ENCODE measurements around the gene TRMT6. TPM values are rescaled to one million over a fixed set of nuclear protein-coding genes. Genes with fewer than 3 reads are reported as not detected.

The TRMT6 gene, protein sequence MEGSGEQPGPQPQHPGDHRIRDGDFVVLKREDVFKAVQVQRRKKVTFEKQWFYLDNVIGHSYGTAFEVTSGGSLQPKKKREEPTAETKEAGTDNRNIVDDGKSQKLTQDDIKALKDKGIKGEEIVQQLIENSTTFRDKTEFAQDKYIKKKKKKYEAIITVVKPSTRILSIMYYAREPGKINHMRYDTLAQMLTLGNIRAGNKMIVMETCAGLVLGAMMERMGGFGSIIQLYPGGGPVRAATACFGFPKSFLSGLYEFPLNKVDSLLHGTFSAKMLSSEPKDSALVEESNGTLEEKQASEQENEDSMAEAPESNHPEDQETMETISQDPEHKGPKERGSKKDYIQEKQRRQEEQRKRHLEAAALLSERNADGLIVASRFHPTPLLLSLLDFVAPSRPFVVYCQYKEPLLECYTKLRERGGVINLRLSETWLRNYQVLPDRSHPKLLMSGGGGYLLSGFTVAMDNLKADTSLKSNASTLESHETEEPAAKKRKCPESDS
- 10 to 100 TPM; 24.9 to 27.1 TPM for total RNA-seq

DNA sequence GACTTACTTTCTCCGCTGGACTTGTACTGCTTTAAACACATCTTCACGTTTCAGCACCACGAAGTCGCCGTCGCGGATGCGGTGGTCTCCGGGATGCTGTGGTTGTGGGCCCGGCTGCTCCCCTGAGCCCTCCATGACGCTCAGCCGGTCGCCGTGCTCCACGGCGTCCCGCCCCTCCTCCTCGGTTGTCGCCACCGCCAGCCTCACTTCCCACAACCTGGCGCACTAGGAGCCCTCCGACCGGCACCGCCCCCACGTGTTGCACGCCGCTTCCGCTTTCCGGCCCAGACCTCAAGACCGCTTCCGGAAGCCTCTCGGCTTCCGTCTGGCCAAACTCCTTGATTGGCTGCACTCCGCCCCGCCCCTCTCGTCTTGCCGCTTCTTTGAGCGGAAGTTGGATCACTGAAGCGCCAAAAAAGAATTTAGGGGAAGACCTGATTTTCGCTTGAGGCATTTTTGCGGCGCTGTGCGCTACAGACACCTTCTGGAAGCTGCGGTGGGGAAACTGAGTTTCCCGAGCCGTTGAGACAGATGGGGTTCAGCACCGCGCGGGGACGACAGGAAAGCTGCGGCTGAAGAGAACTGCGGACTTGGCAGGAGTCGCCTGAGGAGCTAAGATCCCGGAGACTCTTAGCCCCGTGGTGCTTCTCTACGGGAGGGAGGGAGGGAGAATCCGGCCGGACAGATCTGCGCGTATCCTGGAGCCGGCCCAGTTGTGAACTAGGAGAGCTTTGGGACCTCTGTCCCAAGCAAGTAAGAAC, at the start of gene TRMT6, which contains the start of gene MCM8:
TSS of gene TRMT6 (minus strand) at position 263 of the 761 bp plus-strand sequence. CDS start at position 135, 128 bp downstream.
TSS of gene MCM8 (plus strand) at position 382 of the 761 bp plus-strand sequence. CDS start 1,364 bp downstream, outside the sequence.
- ChIA-PET POLR2A (interaction anchor here (0.6 to 1.1 kb wide), 3 partner anchors 46 to 162 kb away, joined by 3 to 4 read pairs (median 4); no protein-coding TSS in a partner anchor), CTCF (interaction anchor here (0.7 to 2.1 kb wide), 2 partner anchors 268 to 421 kb away, joined by 3 to 14 read pairs; no protein-coding TSS in a partner anchor)
- peaks cover 1% of the 10 kb centered on the region for H3K27me3 Mint-ChIP-seq
- H3K36me3 Mint-ChIP-seq = peaks cover 64% of the 10 kb centered on the region
- peak within 1 kb of the TSS; percentile 95 for H3K27ac Mint-ChIP-seq
- no peaks in the 10 kb centered on the region for H3K9me3 Mint-ChIP-seq
- intact Hi-C loops (cut with micrococcal nuclease) = loop anchor here (1.0 to 2.0 kb wide), 7 partner anchors 30 to 823 kb away; partner anchors contain the start of genes CDS2 and SHLD1
- DNase-seq = peak; percentile 98
- H3K4me1 Mint-ChIP-seq (ENCODE audit: low read depth) = peaks cover 58% of the 10 kb centered on the region
- peak within 1 kb of the TSS; percentile 88 for H3K4me3 Mint-ChIP-seq

DNA sequence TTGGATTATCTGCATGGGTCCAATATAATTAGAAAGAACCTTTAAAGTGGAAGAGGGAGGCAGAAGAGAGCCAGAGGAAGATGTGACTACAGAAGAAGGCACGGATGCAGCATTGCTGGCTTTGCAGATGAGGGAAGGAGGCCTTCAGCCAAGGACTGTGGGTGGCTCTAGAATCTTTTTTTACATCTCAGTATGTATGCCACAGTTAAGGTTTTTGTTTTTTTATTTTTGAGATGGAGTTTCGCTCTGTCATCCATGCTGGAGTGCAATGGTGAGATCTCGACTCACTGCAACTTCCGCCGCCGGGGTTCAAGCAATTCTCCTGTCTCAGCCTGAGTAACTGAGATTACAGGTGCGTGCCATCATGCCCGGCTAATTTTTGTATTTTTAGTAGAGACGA, 49.5 kb upstream of the TRMT6 start:
- DNase-seq = no peak
- CTCF ChIA-PET = no interaction called here
- Mint-ChIP-seq H3K27me3 (no peaks in the 10 kb centered on the region), H3K4me3 (no peak overlapping the region), H3K27ac (no peak overlapping the region), H3K9me3 (no peaks in the 10 kb centered on the region), H3K36me3 (peaks cover 22% of the 10 kb centered on the region), H3K4me1 (ENCODE audit: low read depth) (peaks cover 30% of the 10 kb centered on the region)
- POLR2A ChIA-PET = no interaction called here
- intact Hi-C loops (cut with micrococcal nuclease) = no loop called here

DNA sequence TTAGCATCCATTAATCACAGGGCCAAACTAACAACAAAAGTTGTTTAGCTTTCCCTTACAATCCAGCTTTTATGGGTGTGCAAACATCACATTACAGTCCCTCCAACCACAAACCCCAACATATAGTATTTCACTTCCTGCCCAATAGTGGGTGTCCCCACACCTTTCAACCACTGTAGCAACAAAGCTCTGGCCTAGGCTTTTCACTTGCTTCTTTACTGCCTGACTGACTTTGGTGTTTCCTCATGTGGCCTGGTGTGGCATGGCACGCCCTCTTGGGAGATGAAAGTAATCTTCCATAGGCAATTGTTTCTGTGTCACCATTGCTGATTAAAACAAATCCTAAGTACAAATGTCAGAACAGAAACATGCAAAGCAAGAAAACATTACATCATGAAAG, 46.4 kb upstream of the TRMT6 start:
- intact Hi-C loops (cut with micrococcal nuclease) = loop anchor here (2.0 kb wide), 1 partner anchor 46 kb away; the partner anchor contains the start of genes MCM8 and TRMT6
- no peaks in the 10 kb centered on the region for H3K9me3 Mint-ChIP-seq
- ChIA-PET CTCF (interaction anchor here (1.1 to 2.2 kb wide), 3 partner anchors 11 to 467 kb away, joined by 3 to 7 read pairs (median 3); no protein-coding TSS in a partner anchor), POLR2A (interaction anchor here (1.4 kb wide), 1 partner anchor 46 kb away, joined by 4 read pairs; the partner anchor contains the start of genes MCM8 and TRMT6)
- H3K36me3 Mint-ChIP-seq = peaks cover 27% of the 10 kb centered on the region
- H3K27ac Mint-ChIP-seq = peak overlapping the region; percentile 73
- DNase-seq = peak; percentile 58
- H3K4me1 Mint-ChIP-seq (ENCODE audit: low read depth) = peaks cover 20% of the 10 kb centered on the region
- H3K4me3 Mint-ChIP-seq = no peak overlapping the region
- H3K27me3 Mint-ChIP-seq = no peaks in the 10 kb centered on the region

DNA sequence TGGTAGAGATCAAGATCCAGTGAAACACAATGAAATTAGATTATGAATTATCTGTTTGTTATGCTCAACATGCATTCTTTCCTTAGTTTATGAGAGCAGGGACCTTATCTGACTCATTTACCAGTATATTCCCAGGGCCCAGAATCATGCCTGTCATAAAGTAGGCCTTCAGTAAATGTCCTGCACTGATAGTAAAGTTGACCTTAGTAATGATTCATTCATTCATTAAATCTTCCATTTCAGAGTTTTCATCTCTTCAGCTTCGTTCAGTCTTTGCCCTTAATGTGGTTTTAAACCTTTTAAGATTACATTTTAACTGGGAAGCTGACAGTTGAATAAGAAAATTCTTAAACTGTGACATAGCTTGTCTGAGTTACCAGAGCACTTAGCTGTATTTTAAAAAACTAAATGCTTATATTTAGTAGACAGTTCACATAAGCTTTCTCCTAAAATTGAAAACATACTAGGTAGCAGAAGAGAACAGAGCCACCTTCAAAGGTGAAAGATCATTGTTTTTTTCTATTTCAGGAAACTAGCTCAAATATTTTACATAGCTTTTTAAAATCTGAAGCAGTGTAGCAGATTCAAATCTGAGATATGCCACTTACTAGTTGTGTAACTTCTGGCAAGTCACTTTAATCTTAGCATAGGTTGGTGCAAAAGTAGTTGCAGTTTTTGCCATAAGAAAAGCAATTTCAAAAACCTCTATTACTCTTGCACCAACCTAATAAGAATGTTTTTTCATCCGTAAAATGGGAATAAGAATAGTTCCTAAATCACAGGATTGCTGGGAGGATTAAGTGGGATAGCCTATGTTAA, 41.5 kb upstream of the TRMT6 start:
- intact Hi-C loops (cut with micrococcal nuclease) = no loop called here
- POLR2A ChIA-PET = no interaction called here
- peaks cover 8% of the 10 kb centered on the region for H3K4me1 Mint-ChIP-seq (ENCODE audit: low read depth)

DNA sequence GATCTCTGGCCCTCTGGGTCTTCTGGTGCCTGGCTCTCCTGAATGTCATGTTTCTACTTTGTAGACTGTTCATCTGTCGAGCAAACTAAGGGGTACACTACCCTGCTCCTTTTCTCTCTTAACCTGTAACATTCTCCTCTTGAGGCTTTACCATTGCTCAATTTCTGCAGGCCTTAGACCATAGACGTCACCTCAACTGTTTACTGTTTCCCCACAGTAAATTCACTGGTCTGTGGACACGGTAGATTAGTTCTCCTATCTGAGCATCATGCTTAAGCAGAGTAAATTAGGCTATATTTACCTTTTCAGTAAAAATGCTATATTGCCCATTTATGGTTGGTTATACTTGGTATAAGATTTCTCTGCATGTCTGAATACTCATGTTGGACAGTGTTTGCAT, 40.6 kb upstream of the TRMT6 start:
- CTCF ChIA-PET = no interaction called here
- intact Hi-C loops (cut with micrococcal nuclease) = no loop called here
- POLR2A ChIA-PET = no interaction called here
- Mint-ChIP-seq H3K36me3 (peaks cover 42% of the 10 kb centered on the region), H3K9me3 (no peaks in the 10 kb centered on the region), H3K4me1 (ENCODE audit: low read depth) (peaks cover 3% of the 10 kb centered on the region), H3K27me3 (no peaks in the 10 kb centered on the region), H3K4me3 (no peak overlapping the region), H3K27ac (no peak overlapping the region)
- no peak for DNase-seq

More for the DNA sequence above, 41.5 kb upstream of the TRMT6 start:
- no peak overlapping the region for H3K4me3 Mint-ChIP-seq
- H3K9me3 Mint-ChIP-seq = no peaks in the 10 kb centered on the region
- CTCF ChIA-PET = interaction anchor here (1.1 kb wide), 1 partner anchor 27 kb away, joined by 3 read pairs; no protein-coding TSS in a partner anchor
- DNase-seq = no peak
- peaks cover 40% of the 10 kb centered on the region for H3K36me3 Mint-ChIP-seq
- H3K27me3 Mint-ChIP-seq = no peaks in the 10 kb centered on the region
- no peak overlapping the region for H3K27ac Mint-ChIP-seq

DNA sequence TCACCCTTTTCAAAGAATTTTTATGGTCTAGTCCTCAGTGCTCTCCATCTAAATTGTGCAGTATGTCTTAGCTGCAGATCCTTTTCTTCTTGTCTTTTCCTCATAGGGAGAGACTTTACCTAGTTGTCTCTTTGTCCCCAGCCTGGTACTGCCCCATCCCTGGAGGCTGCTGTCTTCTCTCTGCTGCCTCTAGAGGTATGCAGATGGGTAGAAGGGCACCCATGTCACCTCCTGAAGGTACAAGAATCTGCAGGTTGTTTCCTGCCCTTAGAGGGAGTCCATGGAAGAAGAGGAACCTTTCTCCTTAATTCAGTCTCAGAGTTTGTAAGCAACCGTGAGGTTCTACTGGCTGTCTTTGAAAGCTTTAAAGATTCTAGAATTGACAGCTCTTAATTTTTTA, 39.2 kb upstream of the TRMT6 start:
- no peak for DNase-seq
- Mint-ChIP-seq H3K36me3 (peaks cover 41% of the 10 kb centered on the region), H3K4me3 (no peak overlapping the region), H3K27ac (no peak overlapping the region), H3K9me3 (no peaks in the 10 kb centered on the region), H3K27me3 (no peaks in the 10 kb centered on the region), H3K4me1 (ENCODE audit: low read depth) (no peaks in the 10 kb centered on the region)
- POLR2A ChIA-PET = no interaction called here
- intact Hi-C loops (cut with micrococcal nuclease) = no loop called here
- CTCF ChIA-PET = no interaction called here

DNA sequence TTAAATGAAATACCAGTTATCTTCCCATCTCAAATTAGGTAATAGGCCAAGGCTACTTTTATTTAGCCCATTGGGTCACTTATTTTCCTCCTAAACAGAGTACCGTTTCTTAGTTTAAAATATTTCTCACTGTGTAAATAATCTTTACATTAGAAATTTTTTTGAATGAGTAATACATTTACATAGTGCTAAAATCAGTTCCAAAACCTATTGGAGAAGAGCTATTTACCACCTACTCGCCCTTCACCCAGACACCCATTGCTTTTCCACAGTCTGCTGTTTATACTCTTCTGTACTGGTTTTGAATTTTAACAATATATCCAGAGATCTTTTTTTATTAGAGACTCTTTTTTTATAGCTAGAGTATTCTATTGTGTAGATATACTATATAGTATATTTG, 37.0 kb upstream of the TRMT6 start:
- H3K27me3 Mint-ChIP-seq = no peaks in the 10 kb centered on the region
- intact Hi-C loops (cut with micrococcal nuclease) = no loop called here
- H3K4me3 Mint-ChIP-seq = no peak overlapping the region
- H3K36me3 Mint-ChIP-seq = peaks cover 44% of the 10 kb centered on the region
- ChIA-PET POLR2A (no interaction called here), CTCF (no interaction called here)
- no peaks in the 10 kb centered on the region for H3K4me1 Mint-ChIP-seq (ENCODE audit: low read depth)
- no peak overlapping the region for H3K27ac Mint-ChIP-seq
- no peak for DNase-seq
- H3K9me3 Mint-ChIP-seq = no peaks in the 10 kb centered on the region

DNA sequence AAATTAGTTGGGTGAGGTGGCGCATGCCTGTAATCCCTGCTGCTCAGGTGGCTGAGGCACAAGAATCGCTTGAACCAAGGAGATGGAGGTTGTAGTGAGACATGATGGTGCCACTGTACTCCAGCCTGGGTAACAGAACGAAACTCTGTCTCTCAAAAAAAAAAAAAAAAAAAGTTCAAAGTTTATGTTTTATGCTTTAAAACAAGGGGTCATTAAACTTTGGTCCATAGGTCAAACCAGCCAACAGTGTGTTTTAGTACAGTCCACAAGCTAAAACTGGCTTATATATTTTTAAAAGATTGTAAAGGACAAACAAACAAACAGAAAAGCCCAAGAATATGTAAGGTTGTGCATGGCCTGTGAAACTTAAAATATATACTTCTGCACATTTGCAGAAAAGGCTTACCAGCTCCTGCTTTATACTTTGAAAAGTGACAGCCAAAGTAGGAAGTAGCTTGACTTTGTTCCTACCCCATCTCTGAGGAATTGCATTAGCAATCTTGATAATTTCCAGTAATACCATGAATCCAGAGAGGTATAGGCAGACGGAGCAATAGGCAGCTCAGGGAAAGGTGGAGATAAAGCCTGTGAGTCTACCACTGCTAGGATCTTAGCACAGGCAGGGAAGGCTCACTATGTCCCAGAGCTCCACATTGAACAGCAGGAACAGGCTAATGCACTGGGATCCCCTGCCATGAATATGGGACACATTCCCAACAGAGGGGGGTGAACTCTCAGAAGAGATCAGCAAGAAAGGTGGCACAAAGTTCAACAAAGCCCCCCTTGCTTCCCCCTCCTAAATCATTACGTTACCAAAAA, 30.6 kb upstream of the TRMT6 start:
- ChIA-PET POLR2A (no interaction called here), CTCF (interaction anchor here (1.0 to 2.3 kb wide), 3 partner anchors 10 to 25 kb away, joined by 3 to 5 read pairs (median 3); no protein-coding TSS in a partner anchor)
- intact Hi-C loops (cut with micrococcal nuclease) = no loop called here
- Mint-ChIP-seq H3K4me1 (ENCODE audit: low read depth) (no peaks in the 10 kb centered on the region), H3K9me3 (no peaks in the 10 kb centered on the region), H3K36me3 (peaks cover 53% of the 10 kb centered on the region), H3K4me3 (no peak overlapping the region), H3K27ac (no peak overlapping the region), H3K27me3 (no peaks in the 10 kb centered on the region)
- DNase-seq = no peak

DNA sequence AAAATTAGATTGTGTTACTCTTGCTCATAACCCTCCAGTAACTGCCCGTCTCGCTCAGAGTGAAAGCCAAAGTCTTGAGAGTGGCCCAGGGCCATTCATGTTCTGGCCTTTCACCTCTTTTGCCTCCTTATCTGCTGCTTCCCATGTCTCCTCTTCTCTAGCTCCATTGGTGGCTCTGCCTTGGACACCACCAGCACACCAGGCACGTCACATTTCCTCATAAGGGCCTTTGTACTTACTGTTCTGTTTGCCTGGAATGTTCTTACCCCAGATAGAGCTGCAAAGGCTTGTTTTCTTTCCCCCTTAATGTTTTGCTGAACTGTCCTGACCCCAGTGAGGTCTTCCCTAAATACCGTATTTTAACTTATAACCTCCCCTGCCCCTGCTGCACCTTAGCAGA, 29.5 kb upstream of the TRMT6 start:
- Mint-ChIP-seq H3K4me3 (no peak overlapping the region), H3K9me3 (no peaks in the 10 kb centered on the region), H3K27ac (no peak overlapping the region), H3K36me3 (peaks cover 51% of the 10 kb centered on the region), H3K4me1 (ENCODE audit: low read depth) (no peaks in the 10 kb centered on the region), H3K27me3 (no peaks in the 10 kb centered on the region)
- ChIA-PET POLR2A (no interaction called here), CTCF (interaction anchor here (1.4 to 2.3 kb wide), 2 partner anchors 9 to 22 kb away, joined by 3 to 5 read pairs; no protein-coding TSS in a partner anchor)
- intact Hi-C loops (cut with micrococcal nuclease) = no loop called here
- DNase-seq = no peak

DNA sequence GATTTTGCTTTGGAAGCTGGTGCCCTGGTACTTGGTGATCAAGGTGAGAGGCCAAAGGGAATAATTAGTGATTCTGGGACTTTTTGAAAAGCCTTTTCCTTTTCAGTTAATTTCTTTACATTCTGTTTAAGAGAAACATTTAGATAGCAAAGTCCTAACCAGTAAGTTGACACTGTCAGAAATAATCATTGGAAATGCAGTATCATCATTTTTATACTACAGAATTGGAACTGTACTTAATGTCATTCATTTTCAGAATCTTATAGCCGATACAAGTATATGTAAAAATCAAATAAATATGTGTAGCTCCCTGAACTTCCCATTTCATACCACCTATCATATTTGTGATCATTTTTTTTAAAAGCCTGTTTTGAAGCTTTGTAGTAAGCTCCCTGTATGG, 27.6 kb upstream of the TRMT6 start:
- DNase-seq = no peak
- no peak overlapping the region for H3K27ac Mint-ChIP-seq
- no peaks in the 10 kb centered on the region for H3K4me1 Mint-ChIP-seq (ENCODE audit: low read depth)
- no peak overlapping the region for H3K4me3 Mint-ChIP-seq
- no peaks in the 10 kb centered on the region for H3K27me3 Mint-ChIP-seq
- H3K9me3 Mint-ChIP-seq = no peaks in the 10 kb centered on the region
- intact Hi-C loops (cut with micrococcal nuclease) = no loop called here
- ChIA-PET POLR2A (no interaction called here), CTCF (no interaction called here)
- H3K36me3 Mint-ChIP-seq = peaks cover 47% of the 10 kb centered on the region

DNA sequence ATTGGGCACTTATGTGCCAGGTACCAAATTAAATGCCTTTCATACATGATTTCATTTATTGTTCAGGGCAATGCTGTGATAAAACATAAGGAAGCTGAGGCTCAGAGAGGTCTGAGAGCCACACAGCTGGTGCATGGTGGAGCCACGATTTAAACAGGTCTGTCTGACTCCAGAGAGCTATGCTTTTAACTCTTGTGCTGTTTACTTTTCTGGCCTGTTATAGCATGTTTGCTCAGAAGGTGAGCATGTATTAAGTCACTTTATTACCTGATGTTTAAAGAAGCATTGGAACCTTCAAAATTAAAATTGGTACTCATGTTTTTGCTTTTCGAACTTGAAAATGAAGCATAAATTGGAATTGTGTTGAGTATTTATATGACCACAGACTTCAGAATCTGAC, 26.9 kb upstream of the TRMT6 start:
- H3K27ac Mint-ChIP-seq = no peak overlapping the region
- POLR2A ChIA-PET = no interaction called here

More for the DNA sequence above, 26.9 kb upstream of the TRMT6 start:
- no peaks in the 10 kb centered on the region for H3K4me1 Mint-ChIP-seq (ENCODE audit: low read depth)
- peaks cover 45% of the 10 kb centered on the region for H3K36me3 Mint-ChIP-seq
- no peaks in the 10 kb centered on the region for H3K9me3 Mint-ChIP-seq
- H3K27me3 Mint-ChIP-seq = no peaks in the 10 kb centered on the region
- intact Hi-C loops (cut with micrococcal nuclease) = no loop called here
- H3K4me3 Mint-ChIP-seq = no peak overlapping the region
- CTCF ChIA-PET = no interaction called here
- DNase-seq = no peak
